ENCODE measurements around the gene EDN2. TPM values are rescaled to one million over a fixed set of nuclear protein-coding genes. Genes with fewer than 3 reads are reported as not detected.

The EDN2 gene
- total RNA-seq, 1 donor from 2014 or later = 9.3 TPM

DNA sequence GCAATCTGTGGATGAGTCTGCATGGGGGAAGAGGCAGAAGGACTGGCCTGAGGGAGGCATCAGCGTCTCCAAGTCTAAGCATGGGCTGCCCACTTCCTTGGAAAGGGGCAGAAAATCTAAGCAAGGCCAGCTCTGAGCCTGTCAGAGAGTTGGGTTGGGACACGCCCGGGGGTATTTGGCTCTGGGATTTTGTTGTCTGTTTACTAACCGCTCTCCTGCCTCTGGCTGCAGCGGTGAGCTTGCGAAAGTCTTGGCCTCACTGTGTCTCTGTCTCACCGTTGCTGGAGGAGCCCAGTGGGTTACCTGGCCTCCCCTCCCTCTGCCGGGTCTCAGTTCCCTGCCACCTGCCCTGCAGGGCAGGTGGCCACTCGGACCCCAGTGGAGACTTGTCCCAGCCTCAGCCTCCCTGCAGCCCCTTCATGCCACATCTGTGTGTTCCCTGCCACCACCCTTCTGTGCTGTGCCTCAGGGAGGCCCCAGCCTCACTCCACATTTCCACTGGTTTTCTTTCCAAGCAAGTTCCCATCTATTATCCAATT is 33.7 kb downstream of the EDN2 start:
- Histone ChIP-seq H3K9me3 (no peaks in the 10 kb centered on the region), H3K4me3 (no peak overlapping the region), H3K27me3 (no peaks in the 10 kb centered on the region), H3K4me1 (peaks cover 30% of the 10 kb centered on the region), H3K36me3 (no peaks in the 10 kb centered on the region), H3K27ac (no peak overlapping the region)
- DNase-seq (ENCODE audit: extremely low spot score in 2 of 2) = no peak
- TF ChIP-seq POLR2A (IDR thresholded peaks at IDR 0.05) (no peak), POLR2AphosphoS5 (IDR thresholded peaks at IDR 0.05; ENCODE audit: insufficient read depth in 1 of 2, low read depth in 1 of 2) (no peak)
- TF ChIP-seq, protein P1, sequence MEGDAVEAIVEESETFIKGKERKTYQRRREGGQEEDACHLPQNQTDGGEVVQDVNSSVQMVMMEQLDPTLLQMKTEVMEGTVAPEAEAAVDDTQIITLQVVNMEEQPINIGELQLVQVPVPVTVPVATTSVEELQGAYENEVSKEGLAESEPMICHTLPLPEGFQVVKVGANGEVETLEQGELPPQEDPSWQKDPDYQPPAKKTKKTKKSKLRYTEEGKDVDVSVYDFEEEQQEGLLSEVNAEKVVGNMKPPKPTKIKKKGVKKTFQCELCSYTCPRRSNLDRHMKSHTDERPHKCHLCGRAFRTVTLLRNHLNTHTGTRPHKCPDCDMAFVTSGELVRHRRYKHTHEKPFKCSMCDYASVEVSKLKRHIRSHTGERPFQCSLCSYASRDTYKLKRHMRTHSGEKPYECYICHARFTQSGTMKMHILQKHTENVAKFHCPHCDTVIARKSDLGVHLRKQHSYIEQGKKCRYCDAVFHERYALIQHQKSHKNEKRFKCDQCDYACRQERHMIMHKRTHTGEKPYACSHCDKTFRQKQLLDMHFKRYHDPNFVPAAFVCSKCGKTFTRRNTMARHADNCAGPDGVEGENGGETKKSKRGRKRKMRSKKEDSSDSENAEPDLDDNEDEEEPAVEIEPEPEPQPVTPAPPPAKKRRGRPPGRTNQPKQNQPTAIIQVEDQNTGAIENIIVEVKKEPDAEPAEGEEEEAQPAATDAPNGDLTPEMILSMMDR (IDR thresholded peaks at IDR 0.05) = no peak
- intact Hi-C loops (cut with DNase I) = no loop called here

DNA sequence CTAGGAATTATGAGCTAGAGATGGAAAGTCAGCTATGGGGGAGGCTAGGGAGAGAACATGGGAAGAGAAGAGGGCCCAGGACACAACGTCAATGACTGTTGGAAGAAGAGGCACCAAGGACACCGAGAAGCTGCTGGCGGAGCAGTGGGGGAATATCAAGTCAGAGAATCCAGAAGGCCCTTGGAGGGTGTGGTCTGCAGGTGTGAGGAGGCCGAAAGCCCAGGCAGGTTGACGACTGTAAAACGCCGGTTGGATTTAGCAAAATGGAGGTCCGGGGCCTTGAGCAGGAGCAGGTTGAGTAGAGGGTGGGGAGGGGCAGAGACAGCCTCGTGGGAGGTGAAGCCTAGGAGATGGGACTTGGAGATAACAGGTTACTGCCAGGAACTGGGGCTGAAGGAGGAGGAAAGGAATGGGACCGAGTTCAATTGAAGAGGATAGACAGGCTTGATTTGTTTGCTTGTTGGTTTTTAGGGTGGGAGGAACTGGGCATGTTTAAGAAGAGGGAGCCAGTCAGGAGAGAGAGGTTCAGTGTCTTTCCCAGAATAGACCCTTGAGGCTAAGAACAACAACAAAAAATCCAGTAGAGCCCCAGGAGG is 35.1 kb downstream of the EDN2 start:
- H3K36me3 ChIP-seq = no peaks in the 10 kb centered on the region
- peaks cover 20% of the 10 kb centered on the region for H3K4me1 ChIP-seq
- no peak overlapping the region for H3K27ac ChIP-seq
- intact Hi-C loops (cut with DNase I) = no loop called here
- DNase-seq (ENCODE audit: extremely low spot score in 2 of 2) = no peak
- TF ChIP-seq POLR2AphosphoS5 (IDR thresholded peaks at IDR 0.05; ENCODE audit: insufficient read depth in 1 of 2, low read depth in 1 of 2) = no peak
- H3K27me3 ChIP-seq = no peaks in the 10 kb centered on the region
- no peak overlapping the region for H3K4me3 ChIP-seq
- H3K9me3 ChIP-seq = no peaks in the 10 kb centered on the region

DNA sequence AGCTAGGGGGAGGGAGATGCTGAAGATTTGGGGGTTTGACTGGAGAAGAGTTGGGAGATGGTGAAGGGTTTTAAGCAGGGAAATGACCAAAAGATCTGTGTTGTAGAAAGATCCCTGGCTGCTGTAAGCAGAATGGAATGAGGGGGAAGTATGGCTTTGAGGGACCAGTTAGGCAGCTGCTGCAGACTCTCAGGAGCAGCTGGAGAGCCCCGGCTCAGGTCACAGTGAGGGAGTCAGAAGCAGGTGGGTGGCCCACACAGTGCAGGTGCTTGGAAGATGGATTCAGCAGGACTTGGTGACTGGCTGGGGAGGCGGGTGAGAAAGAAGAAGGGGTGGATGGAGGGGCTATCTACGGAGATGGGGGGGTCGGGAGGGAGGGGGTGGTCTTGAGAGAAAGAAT is 35.7 kb downstream of the EDN2 start:
- DNase-seq (ENCODE audit: extremely low spot score in 2 of 2) = no peak

DNA sequence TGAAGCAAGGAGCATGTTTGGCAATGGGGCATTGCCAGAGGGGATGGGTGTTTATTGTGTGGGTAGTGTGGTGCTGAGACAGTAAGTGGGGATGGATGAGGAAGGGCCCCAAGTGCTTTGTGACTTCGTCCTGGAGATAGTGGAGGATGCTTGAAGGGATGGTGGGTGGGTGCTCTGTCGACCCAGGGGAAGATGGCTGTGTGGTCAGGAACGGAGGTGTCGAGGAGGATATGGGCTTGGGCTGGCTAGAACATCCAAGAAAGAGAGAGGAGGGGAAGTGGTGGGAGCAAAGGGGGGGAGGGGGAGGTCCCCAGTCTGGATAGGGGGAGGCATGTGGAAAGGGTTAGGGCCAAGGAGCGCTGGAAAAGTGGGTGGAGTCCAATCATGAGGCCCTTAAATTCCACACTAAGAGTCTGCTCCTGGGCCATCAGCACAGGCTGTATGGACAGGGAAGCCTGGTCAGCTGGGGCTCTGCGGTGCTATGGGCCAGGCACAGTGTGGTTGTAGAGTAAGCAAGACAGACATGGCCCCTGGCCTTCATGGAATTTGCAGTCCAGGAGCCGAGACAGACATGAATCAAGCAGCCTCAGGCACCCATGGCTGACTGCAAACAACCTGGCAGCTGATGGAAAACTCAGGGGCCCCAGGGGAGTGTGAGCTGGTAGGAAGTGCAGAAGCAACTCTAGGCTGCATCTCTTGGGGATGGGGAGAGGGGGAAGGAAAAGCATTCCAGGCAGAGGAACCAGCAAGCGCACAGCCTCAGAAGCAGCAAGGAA is 36.3 kb downstream of the EDN2 start:
- TF ChIP-seq, protein P1 (IDR thresholded peaks at IDR 0.05) = no peak
- TF ChIP-seq POLR2AphosphoS5 (IDR thresholded peaks at IDR 0.05; ENCODE audit: insufficient read depth in 1 of 2, low read depth in 1 of 2) = no peak
- TF ChIP-seq POLR2A (IDR thresholded peaks at IDR 0.05) = no peak
- Histone ChIP-seq H3K27ac (no peak overlapping the region), H3K4me3 (no peak overlapping the region), H3K36me3 (no peaks in the 10 kb centered on the region), H3K4me1 (peaks cover 18% of the 10 kb centered on the region), H3K27me3 (no peaks in the 10 kb centered on the region), H3K9me3 (no peaks in the 10 kb centered on the region)
- DNase-seq (ENCODE audit: extremely low spot score in 2 of 2) = no peak
- intact Hi-C loops (cut with DNase I) = no loop called here

More for the DNA sequence above, 35.7 kb downstream of the EDN2 start:
- H3K27ac ChIP-seq = no peak overlapping the region
- intact Hi-C loops (cut with DNase I) = no loop called here
- H3K4me3 ChIP-seq = no peak overlapping the region
- TF ChIP-seq POLR2AphosphoS5 (IDR thresholded peaks at IDR 0.05; ENCODE audit: insufficient read depth in 1 of 2, low read depth in 1 of 2) (no peak), POLR2A (IDR thresholded peaks at IDR 0.05) (no peak)
- TF ChIP-seq, protein P1 (IDR thresholded peaks at IDR 0.05) = no peak
- peaks cover 18% of the 10 kb centered on the region for H3K4me1 ChIP-seq
- no peaks in the 10 kb centered on the region for H3K36me3 ChIP-seq
- no peaks in the 10 kb centered on the region for H3K9me3 ChIP-seq
- H3K27me3 ChIP-seq = no peaks in the 10 kb centered on the region

DNA sequence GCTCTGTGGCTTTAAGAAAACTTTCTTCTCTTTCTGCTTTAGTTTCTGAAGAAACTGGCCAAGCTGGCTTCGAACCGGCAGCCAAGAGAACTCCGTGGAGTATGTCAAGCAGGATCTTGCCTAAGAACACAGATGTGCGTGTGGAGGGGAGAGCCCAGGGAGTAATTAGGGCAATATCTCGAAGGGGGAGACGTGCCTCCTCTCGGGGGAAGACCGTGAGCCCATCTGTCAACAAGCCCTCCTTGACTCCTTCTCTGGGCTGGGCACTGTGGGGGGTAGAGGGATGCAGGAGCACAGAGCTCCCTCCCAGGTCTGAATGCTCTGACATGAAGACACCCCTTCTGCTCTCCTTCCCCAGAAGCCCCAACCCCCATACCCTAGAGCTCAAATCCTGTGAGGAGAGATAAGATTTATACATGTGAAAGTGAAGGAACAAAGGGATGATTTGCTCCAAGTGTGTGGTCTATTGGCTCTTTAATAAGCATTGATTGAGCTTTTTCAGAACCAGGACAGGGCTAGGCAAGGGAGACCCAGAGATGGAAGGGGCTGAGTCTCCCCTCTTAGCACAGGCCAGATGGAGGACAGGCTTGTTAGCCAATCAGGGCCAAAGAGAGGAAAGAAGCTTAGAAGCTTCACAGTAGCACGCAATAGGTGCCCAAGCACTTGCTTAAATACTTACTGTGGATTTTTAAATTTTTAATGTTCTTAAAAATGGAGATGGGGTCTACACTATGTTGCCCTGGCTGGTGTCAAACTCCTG is 37.5 kb downstream of the EDN2 start:
- TF ChIP-seq POLR2AphosphoS5 (IDR thresholded peaks at IDR 0.05; ENCODE audit: insufficient read depth in 1 of 2, low read depth in 1 of 2) (no peak), POLR2A (IDR thresholded peaks at IDR 0.05) (no peak)
- TF ChIP-seq, protein P1 (IDR thresholded peaks at IDR 0.05) = no peak
- no peaks in the 10 kb centered on the region for H3K36me3 ChIP-seq
- H3K27me3 ChIP-seq = no peaks in the 10 kb centered on the region
- DNase-seq (ENCODE audit: extremely low spot score in 2 of 2) = no peak
- no peaks in the 10 kb centered on the region for H3K9me3 ChIP-seq
- intact Hi-C loops (cut with DNase I) = no loop called here
- H3K4me1 ChIP-seq = peaks cover 27% of the 10 kb centered on the region
- no peak overlapping the region for H3K4me3 ChIP-seq
- H3K27ac ChIP-seq = no peak overlapping the region
